Measurements from ENCODE around the gene LPAR1.
A peak's percentile ranks its signal among the peaks of the same experiment; 100 is the strongest.

LPAR1 gene

DNA sequence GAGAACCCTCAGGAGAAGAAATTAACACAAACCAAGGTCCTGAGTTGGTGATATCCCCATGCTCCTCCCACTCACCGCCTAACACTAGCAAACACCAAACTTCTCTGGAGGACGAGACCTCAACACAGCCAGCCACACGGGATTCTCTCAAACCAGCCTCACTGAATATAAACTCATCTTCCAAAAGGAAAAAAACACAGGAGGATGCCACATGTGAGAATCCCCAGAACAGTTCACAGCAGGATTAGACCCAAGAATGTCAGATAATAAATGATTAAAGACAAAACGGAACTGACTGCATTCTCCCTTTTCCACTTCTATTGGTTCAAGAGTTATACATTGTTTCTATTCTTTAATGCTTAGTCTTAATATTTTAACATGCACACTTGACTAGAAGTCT lies 89.2 kb downstream of the LPAR1 start:
- in situ Hi-C loops (cut with HindIII; ENCODE audit: low sequenced_read_pairs), result no loop called here
- H3K4me3 ChIP-seq (ENCODE audit: low read depth, low read length), result no peak overlapping the region
- no peak for TF ChIP-seq CTCF (IDR thresholded peaks at IDR 0.05; ENCODE audit: low read depth, low read length, missing control alignments)
- DNase-seq (ENCODE audit: low read depth), result no peak

GRCh38 chr9:110947491-110948044 lies 90.7 kb downstream of the LPAR1 start:
- no peak overlapping the region for H3K4me3 ChIP-seq (ENCODE audit: low read depth, low read length)
- in situ Hi-C loops (cut with HindIII; ENCODE audit: low sequenced_read_pairs), result no loop called here
- no peak for TF ChIP-seq CTCF (IDR thresholded peaks at IDR 0.05; ENCODE audit: low read depth, low read length, missing control alignments)
- DNase-seq (ENCODE audit: low read depth), result no peak

GRCh38 chr9:110942522-110942921 lies 95.7 kb downstream of the LPAR1 start:
- DNase-seq (ENCODE audit: low read depth), result peak; percentile 60
- no peak for TF ChIP-seq CTCF (IDR thresholded peaks at IDR 0.05; ENCODE audit: low read depth, low read length, missing control alignments)
- in situ Hi-C loops (cut with HindIII; ENCODE audit: low sequenced_read_pairs), result no loop called here

DNA sequence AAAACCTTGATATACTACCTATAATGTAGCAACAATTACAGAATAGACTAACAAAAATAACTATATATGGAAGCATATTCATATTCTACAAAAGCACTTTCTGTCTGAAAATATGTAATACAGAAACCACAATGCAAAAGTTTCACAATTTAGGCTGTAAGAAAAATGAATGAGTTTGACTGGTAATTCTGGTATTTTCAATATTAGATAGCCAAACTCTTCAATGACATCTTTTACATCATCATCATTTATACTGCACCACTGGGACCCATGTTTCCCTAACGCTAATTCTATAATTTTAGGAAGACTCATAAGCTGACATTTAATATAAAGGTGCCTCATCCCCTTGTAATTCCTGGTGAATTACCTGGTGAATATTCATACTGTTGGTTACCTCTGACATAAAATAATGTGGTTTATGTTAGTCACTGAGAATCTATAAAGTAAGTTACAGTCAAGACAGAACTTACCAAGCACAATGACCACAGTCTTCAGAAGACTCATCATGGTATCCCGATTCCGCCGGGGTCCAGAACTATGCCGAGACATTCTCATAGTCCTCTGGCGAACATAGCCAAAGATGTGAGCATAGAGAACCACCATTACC lies 97.2 kb downstream of the LPAR1 start:
- DNase-seq (ENCODE audit: low read depth), result no peak
- in situ Hi-C loops (cut with HindIII; ENCODE audit: low sequenced_read_pairs), result no loop called here
- no peak for TF ChIP-seq CTCF (IDR thresholded peaks at IDR 0.05; ENCODE audit: low read depth, low read length, missing control alignments)
- no peak overlapping the region for H3K4me3 ChIP-seq (ENCODE audit: low read depth, low read length)

More at GRCh38 chr9:110942522-110942921, 95.7 kb downstream of the LPAR1 start:
- no peak overlapping the region for H3K4me3 ChIP-seq (ENCODE audit: low read depth, low read length)

DNA sequence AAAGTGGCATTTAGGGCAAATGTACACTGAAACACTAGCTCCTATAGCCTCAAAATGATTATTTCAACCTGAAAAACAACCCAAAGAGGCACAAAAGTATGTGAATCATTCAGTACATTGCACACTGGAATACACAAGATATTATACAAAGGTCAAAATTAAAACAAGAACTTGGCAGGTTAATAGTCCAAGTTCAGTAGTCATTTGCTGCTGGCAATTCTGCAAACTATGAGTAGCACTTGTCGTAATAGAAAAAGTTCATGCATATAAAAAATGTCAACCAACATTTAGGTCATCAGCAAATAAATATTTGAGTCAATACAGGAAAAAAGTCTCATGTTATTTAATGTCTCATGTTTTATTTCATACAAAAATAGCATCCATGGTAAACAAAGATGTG lies 98.7 kb downstream of the LPAR1 start:
- no peak for TF ChIP-seq CTCF (IDR thresholded peaks at IDR 0.05; ENCODE audit: low read depth, low read length, missing control alignments)
- H3K4me3 ChIP-seq (ENCODE audit: low read depth, low read length), result no peak overlapping the region
- in situ Hi-C loops (cut with HindIII; ENCODE audit: low sequenced_read_pairs), result no loop called here
- no peak for DNase-seq (ENCODE audit: low read depth)

- TF ChIP-seq CTCF (IDR thresholded peaks at IDR 0.05; ENCODE audit: low read depth, low read length, missing control alignments), result no peak
- in situ Hi-C loops (cut with HindIII; ENCODE audit: low sequenced_read_pairs), result no loop called here
- H3K4me3 ChIP-seq (ENCODE audit: low read depth, low read length), result no peak overlapping the region
- no peak for DNase-seq (ENCODE audit: low read depth)
These were observed 99.2 kb downstream of the LPAR1 start for GRCh38 chr9:110939047-110939446.

All from astrocyte of the cerebellum (primary cell).